Mammary epithelial cell (primary cell): ENCODE measurements around the gene RP9.

Source experiments
- EZH2 ChIP-seq: IDR thresholded peaks from 2 replicates; pipeline ENCODE4 v1.6.1; 2012; ENCODE audit warnings: low read length, inconsistent platforms, borderline replicate concordance
- TF ChIP-seq, protein P1 (sequence below), 2 donors: IDR thresholded peaks in 1 of 2; conservative IDR thresholded peaks in 1 of 2; 2 replicates each; pipeline ENCODE4 v1.5.1; 2011 to 2012; ENCODE audit warnings: inconsistent platforms in 2 of 2, low read length in 2 of 2, mild to moderate bottlenecking in 2 of 2, control low read depth in 1 of 2, low read depth in 1 of 2; ENCODE audit not compliant: insufficient read depth in 1 of 2; ENCODE audit errors: extremely low read depth in 1 of 2

DNA sequence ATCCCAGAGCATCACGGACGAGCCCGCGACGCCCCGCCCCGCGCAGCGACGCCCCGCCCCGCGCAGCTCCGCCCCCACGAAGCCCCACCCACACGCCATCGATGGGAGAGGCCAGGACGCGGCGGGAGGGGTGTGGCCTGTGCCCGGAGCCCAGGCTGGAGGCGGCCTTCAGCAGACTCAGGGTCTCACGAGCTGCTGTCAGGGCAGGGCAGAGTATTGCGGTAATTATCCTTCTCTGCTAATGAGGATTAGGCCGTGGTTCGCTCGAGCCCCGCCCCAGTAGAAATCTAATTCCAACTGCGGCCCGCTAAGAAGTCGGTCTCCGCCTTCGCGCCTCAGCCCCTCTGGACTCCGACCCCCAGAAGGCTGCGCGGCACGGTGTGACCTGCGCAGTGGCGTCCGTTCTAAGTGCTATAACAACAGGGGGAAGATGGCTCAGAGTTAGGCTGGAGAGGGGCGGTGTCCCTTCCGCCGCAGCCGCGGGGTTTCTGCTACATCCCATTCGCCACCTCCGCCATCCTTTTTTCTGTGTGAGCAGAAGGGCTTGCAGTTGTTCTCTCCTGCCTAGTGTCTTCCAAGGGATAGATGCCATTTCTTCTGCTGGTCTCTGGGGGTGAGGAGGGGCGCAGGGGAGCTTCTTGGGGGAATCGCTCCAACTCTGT lies 46.3 kb downstream of the RP9 start:
- TF ChIP-seq, protein P1, sequence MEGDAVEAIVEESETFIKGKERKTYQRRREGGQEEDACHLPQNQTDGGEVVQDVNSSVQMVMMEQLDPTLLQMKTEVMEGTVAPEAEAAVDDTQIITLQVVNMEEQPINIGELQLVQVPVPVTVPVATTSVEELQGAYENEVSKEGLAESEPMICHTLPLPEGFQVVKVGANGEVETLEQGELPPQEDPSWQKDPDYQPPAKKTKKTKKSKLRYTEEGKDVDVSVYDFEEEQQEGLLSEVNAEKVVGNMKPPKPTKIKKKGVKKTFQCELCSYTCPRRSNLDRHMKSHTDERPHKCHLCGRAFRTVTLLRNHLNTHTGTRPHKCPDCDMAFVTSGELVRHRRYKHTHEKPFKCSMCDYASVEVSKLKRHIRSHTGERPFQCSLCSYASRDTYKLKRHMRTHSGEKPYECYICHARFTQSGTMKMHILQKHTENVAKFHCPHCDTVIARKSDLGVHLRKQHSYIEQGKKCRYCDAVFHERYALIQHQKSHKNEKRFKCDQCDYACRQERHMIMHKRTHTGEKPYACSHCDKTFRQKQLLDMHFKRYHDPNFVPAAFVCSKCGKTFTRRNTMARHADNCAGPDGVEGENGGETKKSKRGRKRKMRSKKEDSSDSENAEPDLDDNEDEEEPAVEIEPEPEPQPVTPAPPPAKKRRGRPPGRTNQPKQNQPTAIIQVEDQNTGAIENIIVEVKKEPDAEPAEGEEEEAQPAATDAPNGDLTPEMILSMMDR (conservative IDR thresholded peaks at IDR 0.05 in 1 of 2, IDR thresholded peaks at IDR 0.05 in 1 of 2; ENCODE audit: extremely low read depth in 1 of 2, insufficient read depth in 1 of 2, low read depth in 1 of 2, low read length in 2 of 2): no peak
- no peak for TF ChIP-seq EZH2
